Activated CD8-positive, alpha-beta memory T cell treated with anti-CD3 and anti-CD28 coated beads for 4 hours (primary cell): ENCODE data around the gene LCNL1.
A peak's percentile ranks its signal among the peaks of the same experiment; 100 is the strongest.

Experiments
- DNase-seq, 2 donors: peaks; one replicate each; pipeline ENCODE4 v3.0.0-alpha.2; 2020; ENCODE audit warnings: low read depth in 2 of 2

LCNL1 gene

DNA sequence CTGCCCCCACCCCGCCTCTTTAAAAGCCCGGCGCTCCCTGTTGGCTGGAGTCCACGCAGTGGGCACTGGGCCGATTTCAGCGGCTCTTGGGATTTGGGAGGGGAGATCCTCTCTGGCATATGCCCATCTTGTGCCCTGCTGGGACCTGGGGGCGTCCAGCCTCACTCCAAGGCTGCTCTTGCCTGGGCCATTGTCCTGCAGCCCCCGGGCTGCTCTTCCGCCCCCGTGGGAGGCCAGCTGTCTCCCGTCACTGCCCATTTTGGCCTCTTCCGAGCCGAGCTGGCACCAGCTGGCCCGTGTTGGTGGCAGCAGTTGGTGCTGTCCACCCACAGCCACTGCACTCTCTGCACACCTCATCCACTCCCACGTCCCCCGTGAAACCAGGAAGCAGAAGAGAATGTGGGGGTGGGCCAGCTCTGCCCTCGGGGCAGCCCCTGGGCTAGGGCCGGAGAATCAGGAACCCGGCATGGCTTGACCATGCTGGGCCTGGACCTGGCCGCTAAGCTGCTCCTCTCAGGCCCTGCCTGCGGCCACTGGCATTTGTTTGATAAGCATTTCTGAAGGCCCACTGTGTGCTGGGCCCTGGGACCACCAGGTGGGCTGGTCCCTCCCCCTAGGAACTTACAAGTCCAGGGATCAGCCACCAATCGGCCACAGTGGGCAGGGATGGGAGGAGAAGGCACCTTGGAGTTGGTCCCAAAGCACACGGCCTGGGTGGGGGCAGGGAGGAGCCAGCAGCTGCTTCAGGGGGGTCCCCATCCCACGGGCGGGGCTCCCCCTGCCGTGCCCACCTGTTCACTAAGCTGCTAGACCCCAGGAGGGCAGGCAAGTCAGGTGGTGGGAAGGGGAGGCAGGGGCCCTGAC lies 35.5 kb upstream of the LCNL1 start:
- no peak for DNase-seq

DNA sequence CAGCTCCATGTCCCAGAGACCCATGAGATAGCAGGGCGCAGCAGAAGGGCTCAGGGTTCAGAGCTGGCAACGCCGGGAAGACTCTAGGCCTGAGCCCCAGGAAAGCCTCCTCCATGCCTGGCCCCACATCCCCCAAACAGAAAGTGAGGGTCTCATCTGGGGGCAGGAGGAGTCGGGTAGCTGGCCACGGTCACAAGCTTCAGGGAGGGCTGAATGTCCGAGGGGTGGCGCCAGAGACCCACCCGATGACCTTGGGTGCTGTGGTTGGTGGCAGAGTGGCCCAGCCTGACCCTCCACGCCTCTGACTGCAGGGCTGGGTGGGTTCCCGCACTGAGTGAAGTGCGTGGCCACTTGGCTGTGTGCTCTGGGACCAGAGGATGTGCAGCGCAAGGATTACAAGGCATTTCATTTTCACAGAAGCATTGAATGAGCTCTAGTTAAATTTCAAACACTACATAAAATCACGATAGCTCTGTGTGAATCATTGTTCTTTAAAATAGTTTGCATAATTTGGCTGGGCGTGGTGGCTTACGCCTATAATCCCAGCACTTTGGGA lies 34.8 kb upstream of the LCNL1 start:
- no peak for DNase-seq

- DNase-seq, result no peak
Measured at GRCh38 chr9:136949239-136949816, 33.5 kb upstream of the LCNL1 start.

- DNase-seq, result peak; percentile 93 to 94
Measured at GRCh38 chr9:136949817-136950655, 32.8 kb upstream of the LCNL1 start.

DNA sequence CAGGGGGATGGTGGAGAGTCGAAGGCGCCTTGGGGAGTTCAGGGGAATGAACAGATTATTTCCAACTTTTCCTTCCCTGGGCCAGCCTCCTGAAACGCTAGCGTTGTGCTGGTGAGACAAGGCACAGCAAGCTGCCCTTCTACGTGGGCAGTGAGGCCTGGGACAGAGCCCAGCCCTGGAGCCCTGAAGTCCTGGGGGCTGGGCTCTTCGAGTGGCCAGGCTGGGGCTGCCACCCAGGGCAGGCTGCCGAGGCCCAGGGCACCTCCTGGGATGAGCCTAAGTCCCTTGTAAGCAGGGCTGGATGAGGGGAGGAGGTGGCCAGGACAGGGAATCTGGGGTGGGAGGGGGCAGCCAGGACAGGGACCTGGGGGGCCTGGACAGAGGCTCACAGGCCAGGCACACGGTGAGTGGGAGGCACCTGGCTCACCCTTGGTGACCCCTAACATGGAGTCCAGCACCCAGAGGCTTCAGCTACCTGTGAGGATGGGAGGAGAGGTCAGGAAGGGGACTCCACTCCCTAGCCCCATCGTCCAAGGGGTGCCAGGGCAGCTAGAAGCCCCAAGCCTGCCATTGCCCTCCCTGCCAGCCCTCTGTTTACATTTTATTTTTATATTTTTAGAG lies 32.0 kb upstream of the LCNL1 start:
- DNase-seq, result no peak

DNA sequence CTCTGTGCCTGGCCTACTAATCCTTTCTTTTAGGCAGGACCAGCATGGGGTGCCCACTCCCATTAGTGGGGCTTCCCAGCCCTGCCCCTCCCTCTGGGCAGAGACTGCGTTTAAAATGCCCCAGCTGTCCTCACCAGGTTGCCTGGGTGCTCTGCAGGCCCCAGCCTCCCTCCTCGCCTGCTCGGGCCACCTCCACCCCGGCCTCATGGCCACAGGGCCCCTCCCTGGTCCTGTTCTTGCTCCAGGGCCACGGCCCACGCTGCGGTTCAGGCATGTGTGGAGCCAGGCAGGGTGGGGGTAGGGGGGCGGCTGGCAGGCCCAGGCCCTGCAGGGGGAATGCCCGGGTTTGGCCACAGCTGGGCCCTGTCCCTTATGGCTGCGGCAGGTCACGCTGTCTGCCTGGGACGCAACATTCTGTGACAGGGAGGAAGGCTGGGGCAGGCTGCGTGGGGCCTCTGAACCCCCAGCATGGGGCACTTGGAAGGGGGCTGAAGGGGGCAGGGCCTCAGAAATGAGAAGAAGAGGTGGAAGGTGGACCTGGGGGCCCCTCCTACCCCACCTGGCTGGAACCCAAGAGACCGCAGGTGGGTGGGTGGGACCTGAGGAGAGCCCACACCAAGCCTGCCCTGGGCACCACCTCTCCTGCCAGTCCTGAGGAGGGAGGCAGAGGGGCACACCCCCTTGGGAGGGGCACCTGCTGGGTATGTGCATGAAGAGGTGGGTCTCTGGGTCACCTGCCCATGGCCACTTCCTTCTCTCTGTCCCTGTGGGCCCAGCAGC lies 31.1 kb upstream of the LCNL1 start, which contains the start of gene LCN12:
Gene LCN12, plus strand, starts transcription at position 733 of the 780 bp plus-strand sequence. CDS start 55 bp downstream, outside the sequence.
- DNase-seq, result no peak

- DNase-seq, result no peak
Measured at GRCh38 chr9:136952321-136952850, 30.4 kb upstream of the LCNL1 start.

- DNase-seq, result no peak
Measured at GRCh38 chr9:136952876-136953770, 29.7 kb upstream of the LCNL1 start.

DNA sequence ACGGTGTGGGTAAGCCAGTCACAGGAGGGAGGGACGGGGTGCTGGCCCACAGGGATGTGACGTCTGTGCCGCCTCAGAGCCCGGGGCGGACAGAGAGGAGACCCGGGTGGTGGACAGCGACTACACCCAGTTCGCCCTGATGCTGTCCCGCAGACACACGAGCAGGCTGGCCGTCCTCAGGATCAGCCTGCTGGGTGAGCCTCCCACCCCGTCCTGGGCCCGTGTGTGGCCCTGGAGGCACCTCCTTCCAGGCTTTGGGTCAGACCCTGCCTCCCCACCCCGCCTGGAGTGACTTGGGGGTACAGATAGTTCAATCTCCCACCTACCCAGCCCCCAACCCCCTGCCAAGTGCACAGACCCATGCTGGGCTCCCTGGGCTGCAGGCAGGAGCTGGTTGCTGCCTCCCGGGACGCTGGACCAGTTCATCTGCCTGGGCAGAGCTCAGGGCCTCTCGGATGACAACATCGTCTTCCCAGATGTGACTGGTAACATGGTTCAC lies 29.0 kb upstream of the LCNL1 start:
- no peak for DNase-seq

DNA sequence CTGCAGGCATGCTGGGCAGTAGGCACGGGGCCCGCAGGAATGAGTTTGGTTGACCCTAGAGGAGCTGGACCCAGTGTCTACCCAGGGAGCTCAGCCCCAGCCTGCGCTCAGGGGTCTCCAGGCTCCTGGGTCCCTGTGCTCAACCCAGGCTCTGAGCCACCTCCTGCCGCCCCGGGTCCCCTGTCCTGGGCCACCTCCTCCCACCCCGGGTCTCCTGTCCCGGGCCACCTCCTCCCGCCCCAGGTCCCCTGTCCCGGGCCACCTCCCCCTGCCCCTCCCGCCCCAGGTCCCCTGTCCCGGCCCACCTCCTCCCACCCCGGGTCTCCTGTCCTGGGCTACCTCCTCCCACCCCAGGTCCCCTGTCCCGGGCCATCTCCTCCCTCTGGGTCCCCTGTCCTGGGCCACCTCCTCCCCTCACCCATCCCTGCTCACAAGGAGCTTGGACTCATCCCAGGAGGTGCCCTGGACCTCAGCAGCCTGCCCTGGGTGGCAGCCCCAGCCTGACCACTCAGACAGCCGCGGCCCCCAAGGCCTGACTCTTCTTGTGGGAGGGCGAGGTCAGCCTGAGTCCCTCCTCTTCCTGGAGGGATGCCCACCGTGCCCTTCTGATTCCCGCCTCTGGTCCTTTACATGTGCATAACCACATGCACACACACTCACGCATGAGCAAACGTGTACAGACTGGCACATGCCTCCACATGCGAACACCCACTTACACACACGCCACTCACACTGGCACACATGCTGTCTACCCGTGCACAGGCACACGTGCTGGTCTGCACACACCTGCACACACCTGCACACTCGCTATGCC lies 28.3 kb upstream of the LCNL1 start:
- DNase-seq, result no peak

DNA sequence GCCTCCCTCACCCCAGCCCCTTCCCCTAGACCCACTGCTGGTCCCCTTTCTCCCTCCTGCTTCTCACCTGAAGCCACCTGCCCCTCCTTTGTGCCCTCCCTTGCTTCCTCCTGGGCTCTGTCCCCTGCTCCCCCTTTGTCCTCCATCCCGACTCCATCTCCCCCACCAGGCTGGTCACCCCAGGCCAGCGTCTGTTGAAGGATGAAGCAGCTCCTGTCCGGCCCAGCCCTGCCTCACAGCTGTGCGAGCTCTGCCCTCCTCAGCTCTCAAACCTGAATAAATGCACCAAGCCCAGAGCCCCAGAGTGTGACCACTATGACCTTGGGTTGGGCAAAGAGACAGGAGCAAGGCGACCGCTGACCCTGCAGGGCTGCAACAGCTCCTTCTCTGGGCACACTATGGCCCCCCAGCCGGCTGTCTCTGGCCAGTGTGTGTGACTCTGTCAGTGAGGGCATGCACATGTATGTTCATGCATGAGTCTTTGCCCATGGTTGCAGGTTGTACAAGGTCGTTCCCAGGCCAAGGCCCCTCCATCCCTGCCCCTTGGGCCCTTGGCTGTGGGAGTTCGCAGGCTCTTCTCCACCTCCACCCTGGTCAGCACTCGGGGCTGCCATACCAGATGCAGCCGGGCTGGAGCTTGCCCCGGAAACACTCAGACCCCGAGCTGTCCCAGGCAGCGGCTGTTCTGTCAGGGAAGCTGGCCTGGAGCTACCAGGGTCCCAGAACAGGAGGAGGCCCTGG lies 27.4 kb upstream of the LCNL1 start:
- no peak for DNase-seq

GRCh38 chr9:136955943-136956335 lies 26.9 kb upstream of the LCNL1 start:
- DNase-seq, result no peak

DNA sequence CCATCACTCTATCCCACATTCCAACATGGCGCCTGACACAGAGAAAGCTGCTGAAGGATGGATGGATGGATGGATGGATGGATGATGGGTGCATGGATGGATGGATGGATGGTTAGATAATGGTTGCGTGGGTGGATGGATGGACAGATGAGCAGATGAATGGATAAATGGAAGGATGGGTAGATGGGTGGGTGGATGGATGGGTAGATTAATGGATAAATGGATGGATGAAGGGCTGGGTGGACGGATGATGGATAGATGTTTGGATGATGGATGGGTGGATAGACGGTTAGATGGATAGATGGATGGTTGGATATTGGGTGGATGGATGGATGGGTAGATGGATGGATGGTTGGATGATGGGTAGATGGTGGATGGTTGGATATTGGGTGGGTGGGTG lies 26.2 kb upstream of the LCNL1 start:
- DNase-seq, result no peak

DNA sequence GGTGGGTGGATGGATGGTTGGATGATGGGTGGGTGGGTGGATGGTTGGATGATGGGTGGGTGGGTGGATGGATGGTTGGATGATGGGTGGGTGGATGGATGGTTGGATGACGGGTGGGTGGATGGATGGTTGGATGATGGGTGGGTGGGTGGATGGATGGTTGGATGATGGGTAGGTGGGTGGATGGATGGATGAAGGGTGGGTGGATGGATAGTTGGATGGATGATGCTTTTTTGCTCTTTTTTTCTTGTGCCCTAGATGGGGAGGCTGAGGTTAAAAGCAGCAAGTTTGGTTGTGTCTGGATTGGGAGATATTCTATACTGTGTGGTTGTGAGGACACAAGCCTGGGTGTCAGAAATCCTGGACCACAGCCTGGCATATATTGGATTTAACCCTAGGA lies 25.3 kb upstream of the LCNL1 start:
- DNase-seq, result no peak

DNA sequence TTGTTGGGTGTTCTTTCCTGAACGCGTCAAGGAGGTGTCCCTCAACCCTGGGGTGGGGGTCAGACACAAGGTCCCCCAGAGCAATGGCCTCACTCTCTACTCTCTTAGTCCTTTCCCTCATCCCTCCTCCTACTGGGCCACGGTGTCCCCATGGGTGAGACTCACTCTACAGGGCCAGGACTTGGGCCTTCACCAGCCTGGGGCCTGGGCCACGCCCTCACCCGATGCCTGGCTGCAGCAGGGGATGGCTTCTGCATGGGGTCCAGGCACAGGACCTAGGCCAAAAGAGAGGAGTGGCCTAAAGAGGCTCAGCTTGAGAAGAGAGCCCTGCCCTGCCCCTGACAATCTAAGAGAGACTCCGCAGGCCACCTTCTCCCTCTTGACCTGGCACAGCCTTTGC lies 24.9 kb upstream of the LCNL1 start:
- no peak for DNase-seq

DNA sequence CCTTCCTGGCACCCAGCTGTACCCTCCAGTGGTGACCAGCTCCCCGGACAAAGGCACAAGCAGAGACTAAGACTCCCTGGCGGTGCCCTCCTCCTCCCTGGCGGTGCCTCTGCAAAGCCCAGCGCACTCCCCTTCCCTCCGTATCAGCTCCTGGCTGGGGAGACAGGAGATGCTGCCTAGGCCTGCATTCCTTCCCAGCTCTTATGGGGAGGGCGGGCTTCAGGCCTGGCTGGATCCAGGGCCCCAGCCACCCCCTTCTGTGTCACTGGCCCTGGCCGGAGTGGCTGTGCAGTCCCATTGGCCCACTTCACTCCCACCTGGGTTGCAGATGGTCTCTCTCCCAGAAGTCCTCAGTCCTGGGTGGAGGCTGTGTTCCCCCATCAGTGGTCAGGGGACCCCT lies 24.3 kb upstream of the LCNL1 start:
- DNase-seq, result no peak

GRCh38 chr9:136958898-136959850 lies 23.6 kb upstream of the LCNL1 start:
- DNase-seq, result no peak
